ENCODE measurements around the gene SLC37A1.

SLC37A1 gene

DNA sequence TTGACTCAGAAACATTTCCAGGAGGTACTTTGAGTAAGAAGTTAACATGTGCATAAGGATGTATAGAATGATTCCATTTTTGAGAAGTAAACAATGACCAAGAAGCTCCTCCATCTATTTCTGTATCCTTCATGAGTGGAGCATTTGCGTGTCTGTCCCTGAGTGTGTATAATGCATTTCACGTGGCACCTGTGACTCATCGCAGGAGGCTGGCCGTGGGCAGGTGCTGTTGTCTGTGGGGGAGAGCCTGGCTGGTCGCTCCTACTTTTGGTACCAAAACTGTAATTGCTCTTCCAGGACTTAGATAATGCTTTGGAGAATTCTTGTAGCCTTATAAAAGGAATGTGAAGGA is 16.5 kb downstream of the SLC37A1 start:
- DNase-seq, result no peak

DNA sequence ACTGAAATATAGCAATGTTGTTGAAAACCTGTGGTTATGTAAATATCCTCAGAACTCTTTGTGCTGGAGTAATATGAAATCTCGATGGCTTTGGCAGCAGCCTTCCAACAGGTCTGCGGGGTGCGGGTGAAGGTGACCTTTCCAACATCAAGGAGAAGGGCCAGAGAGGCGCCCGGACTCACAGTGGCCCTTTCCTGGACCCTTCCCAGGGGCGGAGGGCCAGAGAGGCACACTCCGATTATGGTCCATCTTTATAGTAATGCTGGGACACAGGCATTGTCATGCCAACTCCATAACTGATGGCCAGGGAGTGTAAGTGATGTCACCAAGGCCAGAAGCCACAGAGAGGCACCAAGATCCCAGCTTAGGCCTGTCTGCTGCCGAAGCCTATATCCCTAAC is 18.1 kb downstream of the SLC37A1 start:
- no peak for DNase-seq

DNA sequence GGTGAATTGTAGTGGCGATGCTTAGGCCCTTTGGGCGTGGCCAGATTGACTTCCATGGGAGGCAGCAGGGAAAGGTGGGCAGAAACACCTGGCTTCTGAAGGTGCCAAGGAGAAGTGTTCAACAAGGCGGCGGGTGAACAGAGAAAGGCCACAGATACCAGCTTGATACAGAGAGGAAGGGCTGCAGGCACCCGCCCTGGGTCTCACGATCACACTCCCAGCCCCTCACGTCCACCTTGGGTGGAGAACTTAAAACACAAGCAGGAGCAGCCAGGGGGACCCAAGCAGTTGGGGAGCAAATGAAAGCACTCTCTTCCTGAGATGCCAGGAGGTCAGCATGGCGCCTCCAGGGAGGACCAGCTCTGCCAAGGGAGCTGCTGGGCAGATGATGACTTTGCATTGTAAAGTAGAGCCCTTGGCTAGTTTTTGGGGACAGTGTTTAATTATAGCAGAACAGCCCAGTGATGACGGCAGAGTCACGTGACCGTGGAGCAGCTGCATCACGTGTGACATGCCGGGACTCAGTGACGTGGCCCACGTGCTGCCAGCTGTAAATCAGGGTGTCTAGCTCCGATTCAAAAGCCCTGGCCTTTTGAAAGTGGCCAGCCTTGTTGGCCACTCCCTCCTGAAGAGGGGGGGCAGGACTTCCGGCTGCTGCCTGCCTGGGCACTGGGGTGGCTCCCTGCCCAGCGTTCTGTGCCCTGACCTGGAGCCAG is 19.0 kb downstream of the SLC37A1 start:
- DNase-seq, result no peak

DNA sequence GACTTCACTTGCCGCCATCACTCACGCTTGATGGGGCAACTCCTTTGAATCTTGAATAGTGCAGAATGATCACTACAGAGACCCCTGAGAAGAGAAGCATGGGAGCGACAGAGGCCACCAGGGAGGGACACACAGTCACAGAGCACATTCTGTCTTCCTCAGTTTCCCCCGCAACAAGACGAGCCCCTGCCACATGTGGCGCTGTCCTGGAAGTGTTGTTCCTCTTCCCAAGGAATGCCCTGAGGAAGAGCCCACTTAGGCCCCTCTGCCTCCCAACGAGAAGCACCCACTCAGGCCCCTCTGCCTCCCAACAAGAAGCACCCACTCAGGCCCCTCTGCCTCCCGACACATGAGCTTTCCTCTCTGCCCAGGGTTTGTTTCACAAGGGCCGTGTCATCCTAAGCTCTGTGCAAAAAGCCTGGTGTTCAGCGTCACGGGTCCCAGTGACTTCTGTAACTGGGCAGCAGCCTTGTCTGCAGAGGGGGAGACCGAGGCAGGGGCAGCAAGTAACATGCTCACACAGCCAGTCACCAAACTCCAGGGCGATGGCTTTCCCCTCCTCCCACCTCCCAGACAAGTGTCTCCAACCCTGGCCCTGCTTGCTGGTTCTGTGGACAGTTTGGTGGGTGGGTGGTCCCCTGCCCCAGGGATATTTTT is 19.8 kb downstream of the SLC37A1 start:
- no peak for DNase-seq

DNA sequence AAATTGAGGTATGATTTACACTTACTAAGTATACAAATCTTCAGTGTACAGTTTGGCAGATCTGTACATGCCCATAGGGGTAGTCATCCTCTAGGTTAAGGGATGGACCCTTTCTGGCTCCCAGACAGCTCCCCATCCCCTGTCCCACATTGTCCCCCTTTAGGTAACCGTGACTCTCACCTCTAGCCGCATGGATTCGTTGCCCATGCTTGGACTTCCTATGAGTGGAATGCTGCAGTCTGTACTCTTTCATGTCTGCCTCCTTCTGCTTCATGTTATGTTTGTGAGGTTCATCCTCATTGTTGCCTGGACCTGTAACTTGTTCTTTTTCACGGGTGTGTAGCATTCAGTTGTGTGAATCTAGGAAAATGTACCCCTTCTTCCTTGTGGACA is 20.3 kb downstream of the SLC37A1 start:
- DNase-seq, result no peak

DNA sequence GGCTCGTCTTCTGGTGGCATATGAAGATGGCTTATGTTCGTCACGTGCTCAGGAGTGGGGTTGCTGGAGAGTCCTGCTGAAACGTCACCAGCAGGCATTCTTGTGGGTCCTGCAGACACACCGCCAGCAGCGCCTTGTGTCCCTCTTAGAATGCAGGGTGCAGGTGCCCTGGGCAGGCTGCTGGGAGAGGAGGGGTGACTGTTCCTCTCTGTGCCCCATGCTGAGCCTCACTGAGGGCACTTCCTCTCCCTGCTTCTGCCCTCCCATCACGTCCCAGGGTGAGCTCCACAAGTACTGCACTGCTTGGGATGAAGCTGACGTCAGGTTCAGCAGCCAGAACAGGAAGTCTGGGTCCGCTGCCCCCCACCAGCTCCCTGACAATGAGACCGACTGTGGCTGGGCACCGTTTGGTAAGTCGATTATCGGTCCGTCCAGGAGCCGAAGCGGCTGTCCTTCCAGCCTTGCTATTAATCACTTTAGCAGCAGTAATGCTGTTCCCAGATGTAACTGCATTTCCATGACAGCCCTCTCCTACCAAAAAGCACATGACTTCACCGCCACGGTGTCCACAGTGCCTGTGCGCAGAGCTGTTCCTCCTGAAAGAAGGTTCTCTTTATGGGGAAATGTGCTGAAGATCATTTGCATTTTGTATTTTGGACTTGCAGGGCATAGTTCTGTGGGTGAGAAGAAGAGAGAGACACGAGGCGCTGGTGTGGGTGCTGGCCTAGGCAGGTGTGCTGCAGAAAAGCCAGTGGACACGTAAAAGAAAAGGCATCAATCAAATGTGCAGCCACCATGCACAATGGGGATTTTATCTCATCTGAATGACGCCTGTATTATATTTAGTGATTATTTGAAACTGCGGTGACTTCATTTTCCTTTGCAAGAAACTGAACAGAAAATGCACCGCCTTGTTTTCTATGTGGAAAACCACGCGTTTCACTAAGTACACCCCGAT is 21.0 kb downstream of the SLC37A1 start:
- no peak for DNase-seq

DNA sequence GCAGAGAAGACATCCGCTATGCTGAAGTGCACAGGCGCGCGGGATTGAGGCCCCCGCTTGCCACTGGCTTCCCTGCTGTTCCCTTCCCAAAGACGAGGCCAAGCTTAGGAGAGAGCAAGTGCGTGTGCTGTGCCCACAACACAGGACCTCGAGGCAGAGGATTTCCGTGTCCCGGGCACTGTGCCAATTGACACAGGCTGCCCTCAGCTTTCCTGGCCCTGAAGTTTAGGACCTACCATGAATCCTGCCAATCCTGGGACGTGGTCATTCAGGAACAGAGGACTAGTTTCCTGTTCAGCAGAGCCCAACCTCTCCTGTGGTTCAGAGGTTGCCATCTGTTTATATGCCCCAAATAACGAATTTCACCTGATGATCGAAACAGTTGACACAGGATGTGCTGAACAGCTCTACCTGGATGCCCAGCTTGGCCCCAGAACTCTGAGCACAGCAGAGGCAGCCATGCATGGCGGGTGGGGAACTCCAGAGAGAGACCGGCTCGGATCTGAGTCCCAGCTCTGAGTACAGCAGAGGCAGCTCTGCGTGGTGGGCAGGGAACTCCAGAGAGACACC is 22.0 kb downstream of the SLC37A1 start:
- DNase-seq, result no peak

DNA sequence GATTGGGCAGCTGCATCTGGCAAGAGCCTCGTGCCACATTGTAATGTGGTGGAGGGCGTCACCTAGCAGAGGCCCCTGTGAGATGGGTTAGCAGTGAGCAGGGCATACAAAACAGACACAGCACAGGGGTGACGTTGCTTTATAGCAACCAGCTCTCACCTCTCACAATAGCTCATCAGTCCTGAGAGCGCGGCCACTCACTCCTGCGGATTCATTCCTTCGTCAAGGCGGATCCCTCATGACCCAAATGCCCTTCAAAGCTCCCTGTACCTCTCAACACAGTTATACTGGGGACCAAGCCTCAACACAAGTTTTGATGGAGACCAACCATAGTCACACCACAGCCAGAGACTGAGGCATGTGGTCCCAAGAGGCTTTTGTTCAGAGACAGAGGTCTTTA is 22.9 kb downstream of the SLC37A1 start:
- DNase-seq, result no peak

DNA sequence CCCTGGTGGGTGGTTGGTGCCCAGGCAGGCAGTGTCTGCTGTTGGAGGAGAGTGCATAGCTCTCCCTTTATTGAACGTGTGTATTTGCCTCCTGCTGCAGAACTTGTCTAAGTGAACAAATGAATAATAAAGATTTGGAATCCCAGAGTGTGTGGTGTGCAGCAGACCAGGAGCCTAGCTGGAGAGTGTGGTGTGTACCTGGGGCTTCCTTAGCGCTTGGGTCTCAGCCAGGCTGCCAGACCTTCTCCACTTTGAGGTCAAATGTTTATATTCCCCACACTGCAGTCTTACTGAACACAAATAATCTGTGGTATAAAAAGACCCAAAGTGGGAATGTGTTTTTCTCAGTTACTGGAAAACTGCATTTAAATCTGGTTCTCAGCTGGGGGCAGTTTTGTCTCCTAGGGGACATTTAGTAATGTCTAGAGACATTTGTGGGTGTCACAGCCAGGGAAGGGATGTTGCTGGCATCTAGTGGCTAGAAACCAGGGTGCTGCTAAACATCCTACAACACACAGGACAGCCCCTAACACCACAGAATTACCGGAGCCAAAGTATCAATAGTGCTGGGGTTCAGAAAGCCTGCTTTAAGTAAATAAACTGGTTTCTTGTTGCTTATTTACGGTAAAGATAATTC is 23.6 kb downstream of the SLC37A1 start:
- no peak for DNase-seq

DNA sequence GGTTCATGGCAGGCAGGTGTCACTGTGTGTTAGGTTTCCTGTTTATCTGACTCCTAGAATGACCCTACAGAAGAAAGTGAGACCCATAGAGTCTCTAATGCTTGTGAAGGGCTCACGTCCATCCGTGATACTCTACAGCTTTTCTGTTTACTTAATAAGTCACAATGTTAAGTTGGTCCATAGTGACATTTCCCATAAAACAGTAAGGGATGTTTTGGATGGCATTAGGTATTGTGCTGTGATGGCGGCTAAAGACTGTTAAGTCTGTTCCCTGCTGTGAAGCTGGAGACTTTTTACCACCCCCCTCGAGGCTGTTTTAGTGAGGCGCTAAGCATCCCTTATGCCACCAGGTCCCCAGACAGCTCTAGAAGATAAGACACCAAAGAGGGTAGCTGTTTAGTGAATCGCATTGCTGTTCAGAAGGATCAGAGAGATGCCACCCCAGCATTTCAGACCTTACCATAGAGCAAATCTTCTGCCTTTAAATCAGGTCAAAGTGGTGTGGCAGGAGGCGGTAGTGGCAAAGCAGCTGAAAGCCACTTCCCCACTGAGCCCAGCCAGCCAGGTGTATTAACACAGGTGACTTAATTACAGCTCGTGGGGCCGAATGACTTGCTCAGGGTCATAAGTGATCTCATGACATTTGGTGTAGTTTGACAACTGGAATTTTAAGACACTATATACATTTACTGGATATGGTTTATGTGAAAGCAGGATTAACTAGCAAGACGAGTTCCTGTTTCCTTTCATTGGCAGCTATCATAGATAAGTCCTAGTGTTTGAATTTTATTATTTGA is 25.0 kb downstream of the SLC37A1 start:
- DNase-seq, result no peak

DNA sequence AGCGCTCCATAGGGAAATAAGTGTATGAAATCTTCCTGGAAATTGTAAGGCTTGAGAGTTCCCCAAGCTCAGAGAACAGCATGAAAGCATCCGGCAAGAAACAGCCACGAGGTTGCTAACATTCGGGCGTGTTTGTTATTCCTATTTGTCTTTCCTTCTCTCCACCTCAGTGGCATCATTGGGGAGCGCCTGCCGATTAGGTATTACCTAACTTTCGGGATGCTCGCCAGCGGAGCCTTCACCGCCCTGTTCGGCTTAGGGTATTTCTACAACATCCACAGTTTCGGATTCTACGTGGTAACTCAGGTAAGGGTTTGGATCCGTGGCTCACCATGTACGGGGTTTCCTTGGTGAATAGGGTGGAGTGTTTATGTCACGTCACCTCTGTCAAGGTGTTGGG is 25.7 kb downstream of the SLC37A1 start:
- no peak for DNase-seq

DNA sequence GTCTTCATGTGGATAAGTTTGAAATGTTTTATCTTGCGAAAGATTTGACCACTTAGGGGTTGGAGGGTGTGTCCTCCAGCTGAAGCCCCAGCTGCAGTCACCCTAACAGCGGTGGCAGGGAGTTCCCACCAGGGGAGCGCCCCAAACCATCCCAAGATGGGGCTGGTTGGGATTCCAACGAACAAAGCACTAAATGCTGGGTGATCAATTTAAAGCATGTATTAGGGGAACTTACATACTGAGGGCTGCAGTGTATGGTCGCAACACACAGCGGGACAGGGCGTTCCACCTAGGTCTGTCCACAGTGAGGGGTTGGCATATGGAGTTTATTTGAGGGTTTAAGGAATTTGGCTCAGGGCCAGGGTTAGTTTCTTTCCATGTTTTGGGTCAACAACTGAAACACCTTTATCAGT is 26.3 kb downstream of the SLC37A1 start:
- DNase-seq, result no peak

DNA sequence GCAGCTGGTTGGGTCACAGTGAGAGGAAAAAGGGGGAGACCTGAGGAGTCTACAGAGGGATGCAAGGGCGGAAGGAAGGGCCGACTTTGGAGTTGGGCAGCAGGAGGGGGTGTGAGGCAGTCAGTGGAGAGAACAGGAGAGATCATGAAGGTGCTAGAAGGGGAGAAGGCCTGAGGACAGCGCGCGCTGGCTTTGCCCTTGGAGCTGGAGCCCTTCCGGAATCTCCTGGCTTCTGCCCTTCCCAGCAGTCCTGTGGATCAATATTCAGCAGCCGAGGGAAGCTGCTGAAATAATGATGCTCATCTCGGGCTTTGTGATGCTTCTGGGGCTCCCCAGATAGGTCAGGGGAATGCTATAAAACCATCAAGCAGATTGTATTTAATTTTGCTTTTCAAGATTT is 26.7 kb downstream of the SLC37A1 start:
- DNase-seq, result no peak

DNA sequence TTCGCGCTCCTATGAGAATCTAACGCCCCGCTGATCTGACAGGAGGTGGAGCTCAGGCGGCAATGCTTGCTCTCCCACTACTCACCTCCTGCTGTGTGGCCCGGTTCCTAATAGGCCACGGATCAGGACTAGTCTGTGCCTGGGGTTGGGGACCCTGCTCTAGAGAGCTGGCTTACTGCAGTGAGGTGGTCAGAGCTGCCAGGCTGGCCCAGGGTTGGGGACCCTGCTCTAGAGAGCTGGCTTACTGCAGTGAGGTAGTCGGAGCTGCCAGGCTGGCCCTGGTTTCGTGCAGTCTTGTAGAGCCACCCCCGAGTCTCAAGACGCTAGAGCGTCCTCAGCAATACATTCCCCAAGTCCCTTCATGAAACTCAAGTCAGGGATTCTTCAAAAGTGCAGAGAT is 27.5 kb downstream of the SLC37A1 start:
- no peak for DNase-seq

DNA sequence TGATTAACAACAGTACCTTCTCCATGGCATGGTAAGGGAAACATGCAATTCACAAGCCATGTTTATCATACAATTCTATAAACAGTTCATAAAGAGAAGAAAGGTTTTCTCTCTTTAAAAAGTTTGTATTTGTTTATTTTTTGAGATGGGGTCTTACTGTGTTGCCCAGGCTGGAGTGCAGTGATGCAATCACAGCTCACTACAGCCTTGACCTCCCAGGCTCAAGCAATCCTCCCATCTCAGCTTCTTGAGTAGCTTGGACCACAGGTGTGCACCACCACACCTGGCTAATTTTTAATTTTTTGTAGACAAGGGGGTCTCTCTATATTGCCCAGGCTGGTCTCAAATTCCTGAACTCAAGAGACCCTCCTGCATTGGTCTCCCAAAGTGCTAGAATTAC is 28.0 kb downstream of the SLC37A1 start:
- no peak for DNase-seq

DNA sequence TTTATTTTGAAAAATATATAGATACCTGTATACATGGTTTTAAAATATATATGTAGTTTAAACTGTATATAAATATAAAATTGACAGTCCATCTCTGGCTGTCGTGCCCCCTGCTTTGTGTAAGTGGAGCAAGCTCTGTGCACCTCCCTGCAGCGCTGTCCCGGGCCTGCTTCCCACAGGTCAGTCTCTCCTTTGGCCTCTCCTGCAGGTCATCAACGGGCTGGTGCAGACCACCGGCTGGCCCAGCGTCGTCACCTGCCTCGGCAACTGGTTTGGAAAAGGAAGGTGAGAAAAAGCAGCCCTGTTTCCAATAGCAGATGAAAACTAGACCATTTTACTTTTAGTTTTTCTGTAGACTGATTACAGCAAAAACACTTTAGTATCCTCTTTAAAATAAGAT is 28.5 kb downstream of the SLC37A1 start:
- no peak for DNase-seq

DNA sequence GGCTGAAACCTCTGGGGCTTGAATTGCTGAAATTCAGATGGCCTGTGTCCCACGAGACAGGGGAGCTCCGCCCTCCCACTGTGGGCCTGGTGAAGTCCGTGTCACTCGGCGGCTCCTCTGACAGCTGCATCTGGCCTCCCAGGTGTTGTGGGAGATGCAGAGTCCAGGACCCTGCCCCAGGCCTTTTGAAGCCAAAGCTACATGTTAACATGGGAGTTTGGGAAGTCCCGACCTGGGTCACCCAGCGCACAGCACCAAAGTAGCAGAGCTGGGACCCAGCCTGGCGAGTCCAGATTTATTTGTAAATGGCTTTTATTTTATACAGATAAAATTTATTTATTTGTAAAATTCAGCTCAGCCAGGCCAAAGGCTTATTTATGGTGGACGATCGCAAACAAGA is 28.9 kb downstream of the SLC37A1 start:
- DNase-seq, result no peak

DNA sequence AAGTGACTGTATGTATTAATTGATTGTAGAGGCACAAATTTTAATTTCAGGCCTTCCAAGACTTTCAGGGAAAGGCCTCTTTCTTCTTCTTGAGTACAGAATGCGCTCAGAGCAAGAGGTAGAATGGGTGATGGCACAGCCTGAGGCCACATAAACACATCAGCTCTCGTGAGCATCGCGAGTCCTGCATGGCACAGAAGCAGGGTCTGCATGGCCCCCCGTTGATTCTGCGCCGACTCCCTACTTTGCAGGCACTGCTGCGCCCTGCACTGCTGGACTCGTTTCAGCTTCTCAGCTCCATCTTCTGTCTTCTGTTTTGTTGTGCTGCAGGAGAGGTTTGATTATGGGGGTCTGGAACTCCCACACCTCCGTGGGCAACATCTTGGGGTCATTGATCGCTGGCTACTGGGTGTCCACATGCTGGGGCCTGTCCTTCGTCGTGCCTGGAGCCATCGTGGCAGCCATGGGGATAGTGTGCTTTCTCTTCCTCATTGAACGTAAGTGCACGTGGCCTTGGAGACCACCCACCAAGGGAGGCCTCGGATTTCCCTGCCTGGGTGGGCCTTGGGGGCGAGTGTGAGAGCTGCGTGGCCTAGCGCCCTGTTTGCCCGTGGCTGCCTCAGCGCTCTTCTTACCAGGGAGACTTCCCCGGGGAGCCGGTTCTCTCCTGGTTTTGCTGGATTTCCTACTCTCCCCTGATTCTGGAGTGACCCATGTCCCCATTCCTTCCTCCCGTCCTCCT is 29.6 kb downstream of the SLC37A1 start:
- DNase-seq, result no peak

DNA sequence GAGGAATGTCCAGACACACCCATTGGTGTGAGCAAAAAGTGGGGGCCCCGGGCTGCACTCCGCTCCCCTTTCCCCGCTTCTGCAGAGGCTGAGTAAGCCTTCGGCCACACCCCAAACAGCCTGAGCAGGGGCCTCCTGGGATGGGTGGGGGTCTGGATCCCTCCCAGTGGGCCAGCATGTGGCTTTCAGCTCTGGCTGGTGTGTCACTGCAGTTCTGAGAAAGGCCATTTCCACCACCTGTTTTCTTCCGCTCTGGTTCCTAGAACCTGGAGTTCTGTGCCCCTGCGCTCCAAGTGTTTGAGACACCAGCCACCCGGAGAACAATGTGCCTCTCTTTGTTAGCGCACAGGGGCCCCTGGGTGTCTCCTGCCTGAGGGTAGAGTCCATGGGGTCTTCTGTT is 30.9 kb downstream of the SLC37A1 start:
- no peak for DNase-seq

DNA sequence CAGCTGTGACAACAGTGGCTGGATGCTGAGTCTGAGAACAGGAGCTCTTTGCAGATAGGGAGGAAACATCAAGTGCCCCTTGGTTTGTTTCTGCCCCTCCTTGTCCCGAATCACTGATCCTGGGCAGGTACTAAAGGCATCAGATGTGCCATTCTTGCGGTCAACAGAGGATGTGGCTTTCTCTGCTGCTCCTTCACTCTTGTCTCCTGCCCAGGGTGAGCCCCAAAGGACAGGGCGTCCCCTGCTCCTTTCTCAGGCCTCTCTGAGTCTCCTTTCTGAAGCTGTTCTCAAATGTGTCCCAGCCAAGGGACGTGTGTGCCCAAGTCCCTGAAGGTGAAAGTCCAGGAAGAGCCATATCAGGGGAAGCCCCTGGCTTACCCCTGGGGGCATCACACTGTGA is 31.7 kb downstream of the SLC37A1 start:
- no peak for DNase-seq

DNA sequence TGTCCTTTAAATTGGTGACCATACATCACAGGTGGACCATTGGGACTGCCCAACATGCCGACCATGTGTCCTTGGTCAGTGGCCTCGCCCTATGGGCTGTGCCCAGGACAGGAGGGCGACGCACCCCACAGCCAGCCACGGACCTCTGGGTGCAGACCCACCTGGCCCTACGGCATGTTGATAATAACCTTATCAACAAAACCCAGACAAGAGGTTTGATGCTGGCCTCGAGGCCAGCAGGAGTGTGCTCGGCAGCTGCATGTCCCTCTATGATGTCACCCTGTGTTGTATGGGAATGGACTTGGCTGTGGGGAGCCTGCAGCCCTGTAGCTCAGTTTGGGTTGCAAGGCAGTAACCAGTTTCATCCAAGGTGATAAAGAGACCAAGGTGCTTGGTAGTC is 32.1 kb downstream of the SLC37A1 start:
- DNase-seq, result no peak
